SK-N-SH treated with all-trans-retinoic acid at 6 μM for 48 hours (cell line): ENCODE results near the gene SUFU.

Source experiments
- ATAC-seq: fragments of 200-7000 bp; cut with Tn5 transposase; 3 replicates; pipeline ENCODE4 v1.9.1; 2020; ENCODE audit warnings: mild to moderate bottlenecking, moderate library complexity
- ARNTL ChIP-seq: fragments of 450-650 bp; formaldehyde crosslinking; IDR thresholded peaks from 2 replicates; pipeline ENCODE4 v1.5.0; 2020; ENCODE audit warnings: low read depth, mild to moderate bottlenecking, moderate library complexity, borderline replicate concordance
- BACH2 ChIP-seq: fragments of 250-450 bp; sonication (Bioruptor Pico); IDR thresholded peaks from 2 replicates; pipeline ENCODE4 v1.9.0; 2021; ENCODE audit warnings: mild to moderate bottlenecking, borderline replicate concordance
- CSDC2 ChIP-seq: fragments of 250-450 bp; sonication (Bioruptor Pico); IDR thresholded peaks from 2 replicates; pipeline ENCODE4 v1.5.0; 2020; ENCODE audit warnings: mild to moderate bottlenecking, moderate library complexity
- ESRRG ChIP-seq: fragments of 250-450 bp; sonication (Bioruptor Pico); IDR thresholded peaks from 2 replicates; pipeline ENCODE4 v1.6.1; 2021; ENCODE audit warnings: mild to moderate bottlenecking
- GLIS3 ChIP-seq: fragments of 250-450 bp; sonication (Bioruptor Pico); IDR thresholded peaks from 2 replicates; pipeline ENCODE4 v1.5.0; 2020; ENCODE audit warnings: mild to moderate bottlenecking, moderate library complexity
- ISL1 ChIP-seq: fragments of 250-450 bp; sonication (Bioruptor Pico); IDR thresholded peaks from 2 replicates; pipeline ENCODE4 v2.1.2; 2022; ENCODE audit warnings: mild to moderate bottlenecking, moderate library complexity
- OSR1 ChIP-seq: fragments of 250-450 bp; sonication (Bioruptor Pico); IDR thresholded peaks from 2 replicates; pipeline ENCODE4 v1.8.0; 2022; ENCODE audit warnings: moderate library complexity, mild to moderate bottlenecking, inconsistent platforms
- PPARA ChIP-seq: fragments of 250-450 bp; sonication (Bioruptor Pico); IDR thresholded peaks from 2 replicates; pipeline ENCODE4 v1.5.0; 2020; ENCODE audit warnings: mild to moderate bottlenecking, borderline replicate concordance
- RARB ChIP-seq: fragments of 250-450 bp; sonication (Bioruptor Pico); IDR thresholded peaks from 2 replicates; pipeline ENCODE4 v1.8.0; 2021; ENCODE audit warnings: mild to moderate bottlenecking, moderate library complexity
- SNAI2 ChIP-seq: fragments of 250-450 bp; sonication (Bioruptor Pico); IDR thresholded peaks from 2 replicates; pipeline ENCODE4 v1.5.0; 2020; ENCODE audit warnings: mild to moderate bottlenecking, moderate library complexity
- TCF4 ChIP-seq: fragments of 250-450 bp; sonication (Bioruptor Pico); IDR thresholded peaks from 2 replicates; pipeline ENCODE4 v1.8.0; 2021; ENCODE audit warnings: mild to moderate bottlenecking, moderate library complexity, borderline replicate concordance
- TOX ChIP-seq: fragments of 250-450 bp; sonication (Bioruptor Pico); IDR thresholded peaks from 2 replicates; pipeline ENCODE4 v1.8.0; 2021; ENCODE audit warnings: mild to moderate bottlenecking, moderate library complexity, borderline replicate concordance
- ZC3H10 ChIP-seq: fragments of 250-450 bp; sonication (Bioruptor Pico); IDR thresholded peaks from 2 replicates; pipeline ENCODE4 v1.5.1; 2021; ENCODE audit warnings: mild to moderate bottlenecking, moderate library complexity
- ZFP3 ChIP-seq: fragments of 250-450 bp; sonication (Bioruptor Pico); IDR thresholded peaks from 2 replicates; pipeline ENCODE4 v1.5.0; 2020; ENCODE audit warnings: mild to moderate bottlenecking, moderate library complexity
- ZFP30 ChIP-seq: fragments of 450-650 bp; formaldehyde crosslinking; IDR thresholded peaks from 2 replicates; pipeline ENCODE4 v1.5.0; 2022; ENCODE audit warnings: mild to moderate bottlenecking, moderate library complexity
- ZNF565 ChIP-seq: fragments of 450-650 bp; formaldehyde crosslinking; conservative IDR thresholded peaks from 2 replicates; pipeline ENCODE4 v1.5.0; 2020; ENCODE audit warnings: low read depth, mild to moderate bottlenecking, moderate library complexity
- ZNF70 ChIP-seq: fragments of 450-650 bp; formaldehyde crosslinking; IDR thresholded peaks from 2 replicates; pipeline ENCODE4 v1.5.0; 2020; ENCODE audit warnings: mild to moderate bottlenecking, moderate library complexity
- TF ChIP-seq, protein P1 (sequence below): fragments of 250-450 bp; sonication (Bioruptor Pico); IDR thresholded peaks from 2 replicates; pipeline ENCODE4 v1.5.1; 2021; ENCODE audit warnings: mild to moderate bottlenecking, moderate library complexity
- TF ChIP-seq, protein P2 (sequence below): fragments of 250-450 bp; sonication (Bioruptor Pico); IDR thresholded peaks from 2 replicates; pipeline ENCODE4 v1.5.1; 2020; ENCODE audit warnings: low read depth, mild to moderate bottlenecking, moderate library complexity
- TF ChIP-seq, protein P3 (sequence below): fragments of 250-450 bp; sonication (Bioruptor Pico); IDR thresholded peaks from 2 replicates; pipeline ENCODE4 v1.8.0; 2021; ENCODE audit warnings: low read depth, mild to moderate bottlenecking, moderate library complexity, borderline replicate concordance
- TF ChIP-seq, protein P4 (sequence below): fragments of 250-450 bp; sonication (Bioruptor Pico); IDR thresholded peaks from 2 replicates; pipeline ENCODE4 v1.8.0; 2020; ENCODE audit warnings: mild to moderate bottlenecking, moderate library complexity, borderline replicate concordance

The SUFU gene

DNA sequence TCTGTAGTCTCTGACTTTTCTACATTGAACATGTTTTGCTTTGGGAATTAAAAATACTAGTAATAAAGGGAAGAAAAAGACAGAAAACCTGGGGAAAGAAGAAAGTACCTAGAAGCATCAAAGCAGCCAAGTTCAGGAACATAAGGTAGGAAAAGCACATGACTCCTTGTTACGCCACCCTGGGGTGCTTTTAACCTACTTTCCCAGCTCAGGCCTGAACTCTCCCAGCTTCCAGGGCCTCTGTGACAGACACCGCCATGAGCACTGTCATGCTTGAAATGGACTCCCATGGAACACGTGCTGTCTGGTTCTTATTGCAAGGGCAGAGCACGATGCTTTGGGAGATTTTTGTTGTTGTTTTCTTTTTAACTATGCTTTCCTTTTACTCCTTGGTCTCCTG, 12.6 kb upstream of the SUFU start:
- no peak for TF ChIP-seq RARB (CRISPR knock-in tag)
- TF ChIP-seq, protein P1, sequence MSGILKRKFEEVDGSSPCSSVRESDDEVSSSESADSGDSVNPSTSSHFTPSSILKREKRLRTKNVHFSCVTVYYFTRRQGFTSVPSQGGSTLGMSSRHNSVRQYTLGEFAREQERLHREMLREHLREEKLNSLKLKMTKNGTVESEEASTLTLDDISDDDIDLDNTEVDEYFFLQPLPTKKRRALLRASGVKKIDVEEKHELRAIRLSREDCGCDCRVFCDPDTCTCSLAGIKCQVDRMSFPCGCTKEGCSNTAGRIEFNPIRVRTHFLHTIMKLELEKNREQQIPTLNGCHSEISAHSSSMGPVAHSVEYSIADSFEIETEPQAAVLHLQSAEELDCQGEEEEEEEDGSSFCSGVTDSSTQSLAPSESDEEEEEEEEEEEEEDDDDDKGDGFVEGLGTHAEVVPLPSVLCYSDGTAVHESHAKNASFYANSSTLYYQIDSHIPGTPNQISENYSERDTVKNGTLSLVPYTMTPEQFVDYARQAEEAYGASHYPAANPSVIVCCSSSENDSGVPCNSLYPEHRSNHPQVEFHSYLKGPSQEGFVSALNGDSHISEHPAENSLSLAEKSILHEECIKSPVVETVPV (CRISPR knock-in tag) = no peak
- TF ChIP-seq ZFP30 (CRISPR knock-in tag) = no peak
- no peak for TF ChIP-seq OSR1
- TF ChIP-seq ISL1 (CRISPR knock-in tag) = no peak
- no peak for TF ChIP-seq ZNF70 (CRISPR knock-in tag)
- TF ChIP-seq CSDC2 = no peak
- TF ChIP-seq ZC3H10 (CRISPR knock-in tag) = no peak
- TF ChIP-seq, protein P2, sequence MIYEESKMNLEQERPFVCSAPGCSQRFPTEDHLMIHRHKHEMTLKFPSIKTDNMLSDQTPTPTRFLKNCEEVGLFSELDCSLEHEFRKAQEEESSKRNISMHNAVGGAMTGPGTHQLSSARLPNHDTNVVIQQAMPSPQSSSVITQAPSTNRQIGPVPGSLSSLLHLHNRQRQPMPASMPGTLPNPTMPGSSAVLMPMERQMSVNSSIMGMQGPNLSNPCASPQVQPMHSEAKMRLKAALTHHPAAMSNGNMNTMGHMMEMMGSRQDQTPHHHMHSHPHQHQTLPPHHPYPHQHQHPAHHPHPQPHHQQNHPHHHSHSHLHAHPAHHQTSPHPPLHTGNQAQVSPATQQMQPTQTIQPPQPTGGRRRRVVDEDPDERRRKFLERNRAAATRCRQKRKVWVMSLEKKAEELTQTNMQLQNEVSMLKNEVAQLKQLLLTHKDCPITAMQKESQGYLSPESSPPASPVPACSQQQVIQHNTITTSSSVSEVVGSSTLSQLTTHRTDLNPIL (CRISPR knock-in tag) = no peak
- no peak for TF ChIP-seq TCF4
- no peak for TF ChIP-seq PPARA (CRISPR knock-in tag)
- no peak for TF ChIP-seq ZNF565 (CRISPR knock-in tag)
- no peak for TF ChIP-seq BACH2
- ATAC-seq = no peak

DNA sequence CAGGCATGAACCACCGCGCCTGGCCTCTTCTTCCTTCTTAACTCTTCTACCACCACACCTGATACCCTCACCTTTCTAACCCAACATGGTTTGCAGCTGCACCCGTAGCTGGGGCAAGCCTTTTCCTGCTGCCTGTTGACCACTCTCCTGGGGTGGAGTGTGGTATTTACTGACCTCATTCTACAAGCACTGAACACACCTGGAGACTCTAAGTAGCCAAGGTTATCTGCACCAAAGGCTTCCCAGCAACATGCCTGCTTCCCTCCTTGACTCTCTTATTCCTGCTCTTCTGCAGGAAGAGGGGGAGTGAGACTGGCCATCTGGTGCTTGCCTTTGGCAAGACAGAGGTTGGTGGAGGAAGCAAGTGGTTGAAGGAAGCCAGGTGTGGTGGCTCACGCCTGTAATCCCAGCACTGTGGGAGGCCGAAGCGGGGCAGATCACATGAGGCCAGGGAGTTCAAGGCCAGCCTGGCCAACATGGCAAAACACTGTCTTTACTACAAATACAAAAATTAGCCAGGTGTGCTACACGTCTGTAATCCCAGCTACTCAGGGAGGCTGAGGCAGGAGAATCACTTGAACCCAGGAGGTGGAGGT, 11.3 kb upstream of the SUFU start:
- no peak for ATAC-seq

DNA sequence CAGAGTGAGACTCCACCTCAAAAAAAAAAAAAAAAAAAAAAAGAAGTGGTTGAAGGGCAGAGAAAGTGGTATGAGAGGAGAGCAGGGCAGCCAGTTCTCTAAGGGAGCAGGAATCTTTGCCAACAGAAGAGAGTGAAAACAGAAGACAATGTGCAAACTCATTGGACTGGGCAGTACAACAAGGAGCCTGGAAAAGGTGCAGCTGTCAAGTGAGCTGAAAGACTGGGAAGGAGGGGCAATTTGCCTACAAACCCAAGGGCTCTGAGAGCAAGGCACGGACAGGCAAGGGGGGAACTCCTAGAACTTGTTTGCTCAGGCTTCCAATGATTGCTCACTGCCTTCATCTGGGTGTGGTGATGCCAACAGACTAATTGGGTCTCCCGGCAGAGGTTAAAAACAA, 10.8 kb upstream of the SUFU start:
- no peak for ATAC-seq
- TF ChIP-seq ZFP30 (CRISPR knock-in tag) (no peak), ZC3H10 (CRISPR knock-in tag) (no peak), SNAI2 (no peak), CSDC2 (no peak), TCF4 (no peak), BACH2 (no peak), OSR1 (no peak), ARNTL (CRISPR knock-in tag) (no peak), ZFP3 (CRISPR knock-in tag) (no peak), TOX (CRISPR knock-in tag) (no peak), ESRRG (CRISPR knock-in tag) (no peak), GLIS3 (CRISPR knock-in tag) (no peak)
- TF ChIP-seq, protein P3, sequence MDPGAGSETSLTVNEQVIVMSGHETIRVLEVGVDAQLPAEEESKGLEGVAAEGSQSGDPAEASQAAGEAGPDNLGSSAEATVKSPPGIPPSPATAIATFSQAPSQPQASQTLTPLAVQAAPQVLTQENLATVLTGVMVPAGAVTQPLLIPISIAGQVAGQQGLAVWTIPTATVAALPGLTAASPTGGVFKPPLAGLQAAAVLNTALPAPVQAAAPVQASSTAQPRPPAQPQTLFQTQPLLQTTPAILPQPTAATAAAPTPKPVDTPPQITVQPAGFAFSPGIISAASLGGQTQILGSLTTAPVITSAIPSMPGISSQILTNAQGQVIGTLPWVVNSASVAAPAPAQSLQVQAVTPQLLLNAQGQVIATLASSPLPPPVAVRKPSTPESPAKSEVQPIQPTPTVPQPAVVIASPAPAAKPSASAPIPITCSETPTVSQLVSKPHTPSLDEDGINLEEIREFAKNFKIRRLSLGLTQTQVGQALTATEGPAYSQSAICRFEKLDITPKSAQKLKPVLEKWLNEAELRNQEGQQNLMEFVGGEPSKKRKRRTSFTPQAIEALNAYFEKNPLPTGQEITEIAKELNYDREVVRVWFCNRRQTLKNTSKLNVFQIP (CRISPR knock-in tag) = no peak
- TF ChIP-seq, protein P2 (CRISPR knock-in tag) = no peak
- TF ChIP-seq, protein P4, sequence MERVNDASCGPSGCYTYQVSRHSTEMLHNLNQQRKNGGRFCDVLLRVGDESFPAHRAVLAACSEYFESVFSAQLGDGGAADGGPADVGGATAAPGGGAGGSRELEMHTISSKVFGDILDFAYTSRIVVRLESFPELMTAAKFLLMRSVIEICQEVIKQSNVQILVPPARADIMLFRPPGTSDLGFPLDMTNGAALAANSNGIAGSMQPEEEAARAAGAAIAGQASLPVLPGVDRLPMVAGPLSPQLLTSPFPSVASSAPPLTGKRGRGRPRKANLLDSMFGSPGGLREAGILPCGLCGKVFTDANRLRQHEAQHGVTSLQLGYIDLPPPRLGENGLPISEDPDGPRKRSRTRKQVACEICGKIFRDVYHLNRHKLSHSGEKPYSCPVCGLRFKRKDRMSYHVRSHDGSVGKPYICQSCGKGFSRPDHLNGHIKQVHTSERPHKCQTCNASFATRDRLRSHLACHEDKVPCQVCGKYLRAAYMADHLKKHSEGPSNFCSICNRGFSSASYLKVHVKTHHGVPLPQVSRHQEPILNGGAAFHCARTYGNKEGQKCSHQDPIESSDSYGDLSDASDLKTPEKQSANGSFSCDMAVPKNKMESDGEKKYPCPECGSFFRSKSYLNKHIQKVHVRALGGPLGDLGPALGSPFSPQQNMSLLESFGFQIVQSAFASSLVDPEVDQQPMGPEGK (CRISPR knock-in tag) = no peak
- TF ChIP-seq, protein P1 (CRISPR knock-in tag) = no peak

More for the DNA sequence above, 11.3 kb upstream of the SUFU start:
- TF ChIP-seq ZNF70 (CRISPR knock-in tag) = no peak
- no peak for TF ChIP-seq TOX (CRISPR knock-in tag)
- TF ChIP-seq ESRRG (CRISPR knock-in tag) = no peak
- no peak for TF ChIP-seq PPARA (CRISPR knock-in tag)
- TF ChIP-seq ZFP3 (CRISPR knock-in tag) = no peak
- no peak for TF ChIP-seq ZFP30 (CRISPR knock-in tag)
- TF ChIP-seq SNAI2 = no peak
- TF ChIP-seq TCF4 = no peak
- no peak for TF ChIP-seq BACH2
- no peak for TF ChIP-seq OSR1
- TF ChIP-seq ARNTL (CRISPR knock-in tag) = no peak
- TF ChIP-seq, all 23 proteins: peak for 0
